ENCODE measurements around the gene CEACAM21. TPM values are rescaled to one million over a fixed set of nuclear protein-coding genes. Genes with fewer than 3 reads are reported as not detected.

CEACAM21 gene
- total RNA-seq, 1 experiment from 2014 or later = not detected

DNA sequence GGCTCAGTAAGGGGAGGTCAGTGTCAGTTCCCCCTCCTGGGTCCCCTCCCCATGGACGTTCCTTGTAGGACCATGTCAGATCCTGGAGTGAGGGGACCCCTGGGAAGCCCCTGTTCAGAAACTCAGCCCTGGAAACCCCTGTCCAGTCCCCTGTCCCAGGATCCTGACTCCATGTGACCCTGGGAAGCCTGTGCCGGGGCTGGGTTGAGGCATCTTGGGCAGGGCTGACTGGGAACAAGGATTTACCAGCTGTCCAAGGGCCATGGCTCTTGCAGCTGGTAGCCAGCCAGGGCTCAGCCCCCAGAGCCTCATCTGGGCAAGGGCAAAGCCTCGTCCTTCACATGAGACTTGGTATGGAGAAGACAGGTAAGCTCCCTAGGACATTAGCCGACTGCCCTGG lies 25.8 kb downstream of the CEACAM21 start:
- Histone ChIP-seq H3K79me2 (ENCODE audit: insufficient read depth, low read length) (no peaks in the 10 kb centered on the region), H2BK120ac (ENCODE audit: low read depth, low read length, poor library complexity, severe bottlenecking) (no peak overlapping the region), H4K20me1 (ENCODE audit: control insufficient read depth, insufficient read depth, insufficient read length) (no peaks in the 10 kb centered on the region), H2AFZ (ENCODE audit: low read length) (no peak overlapping the region), H2BK12ac (ENCODE audit: insufficient read length, low read depth, low read length) (no peak overlapping the region), H3K27ac (ENCODE audit: insufficient read length, low read depth, low read length) (no peak overlapping the region), H4K8ac (replicated peaks; ENCODE audit: insufficient read length, low read depth, low read length) (no peak overlapping the region), H4K91ac (ENCODE audit: insufficient read length, low read depth, low read length) (no peak overlapping the region), H3K56ac (ENCODE audit: insufficient read length, low read depth, low read length) (no peak overlapping the region), H3K4me1 (ENCODE audit: insufficient read depth, low read length) (no peaks in the 10 kb centered on the region), H3K79me1 (ENCODE audit: insufficient read depth, low read depth, low read length, poor library complexity, severe bottlenecking) (no peaks in the 10 kb centered on the region), H2BK20ac (ENCODE audit: low read depth, low read length, poor library complexity, severe bottlenecking) (no peak overlapping the region), H3K23ac (ENCODE audit: insufficient read length, low read depth, low read length) (no peak overlapping the region), H3K23me2 (ENCODE audit: insufficient read length, low read depth, low read length, poor library complexity, severe bottlenecking) (no peaks in the 10 kb centered on the region), H2BK15ac (ENCODE audit: low read depth, low read length) (no peak overlapping the region), H3T11ph (ENCODE audit: low read length) (no peak overlapping the region), H3K9ac (ENCODE audit: extremely low read depth, insufficient read length, low read length) (no peak overlapping the region), H3K4me2 (ENCODE audit: insufficient read depth, insufficient read length, low read length) (no peak overlapping the region), H2AK5ac (ENCODE audit: insufficient read length, low read length) (no peak overlapping the region), H3K14ac (ENCODE audit: insufficient read depth, low read length) (no peak overlapping the region), H3K27me3 (ENCODE audit: insufficient read depth, low read length) (peaks cover 3% of the 10 kb centered on the region; the same call in 1 of the 2 replicates), H4K5ac (ENCODE audit: insufficient read length, low read depth, low read length) (no peak overlapping the region), H3K9me3 (ENCODE audit: control insufficient read depth, low read depth, low read length) (peaks cover 24% of the 10 kb centered on the region), H2BK5ac (ENCODE audit: insufficient read length, low read length) (no peak overlapping the region), H3K4ac (ENCODE audit: low read depth, low read length) (no peak overlapping the region), H3K18ac (ENCODE audit: insufficient read length, low read depth, low read length) (no peak overlapping the region)
- no CpG with 5 or more reads among the region's 4 CpGs for WGBS (ENCODE audit: extremely low coverage, insufficient read length, low lambda C conversion rate)
- no peak overlapping the region for H3K27ac Mint-ChIP-seq
- H3K36me3 Mint-ChIP-seq (ENCODE audit: insufficient read depth in 1 of 3, low read depth in 3 of 3) = peaks cover 0 to 14% (median 4%) of the 10 kb centered on the region in 3 experiments; a peak in 4 of 7 replicates
- H3K9me3 Mint-ChIP-seq = peaks cover 70 to 84% of the 10 kb centered on the region in 2 experiments
- no peaks in the 10 kb centered on the region for H3K4me1 Mint-ChIP-seq
- DNase-seq = no peak
- no peaks in the 10 kb centered on the region for H3K27me3 Mint-ChIP-seq (ENCODE audit: low read depth)
- TF ChIP-seq, protein P1, sequence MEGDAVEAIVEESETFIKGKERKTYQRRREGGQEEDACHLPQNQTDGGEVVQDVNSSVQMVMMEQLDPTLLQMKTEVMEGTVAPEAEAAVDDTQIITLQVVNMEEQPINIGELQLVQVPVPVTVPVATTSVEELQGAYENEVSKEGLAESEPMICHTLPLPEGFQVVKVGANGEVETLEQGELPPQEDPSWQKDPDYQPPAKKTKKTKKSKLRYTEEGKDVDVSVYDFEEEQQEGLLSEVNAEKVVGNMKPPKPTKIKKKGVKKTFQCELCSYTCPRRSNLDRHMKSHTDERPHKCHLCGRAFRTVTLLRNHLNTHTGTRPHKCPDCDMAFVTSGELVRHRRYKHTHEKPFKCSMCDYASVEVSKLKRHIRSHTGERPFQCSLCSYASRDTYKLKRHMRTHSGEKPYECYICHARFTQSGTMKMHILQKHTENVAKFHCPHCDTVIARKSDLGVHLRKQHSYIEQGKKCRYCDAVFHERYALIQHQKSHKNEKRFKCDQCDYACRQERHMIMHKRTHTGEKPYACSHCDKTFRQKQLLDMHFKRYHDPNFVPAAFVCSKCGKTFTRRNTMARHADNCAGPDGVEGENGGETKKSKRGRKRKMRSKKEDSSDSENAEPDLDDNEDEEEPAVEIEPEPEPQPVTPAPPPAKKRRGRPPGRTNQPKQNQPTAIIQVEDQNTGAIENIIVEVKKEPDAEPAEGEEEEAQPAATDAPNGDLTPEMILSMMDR (conservative IDR thresholded peaks at IDR 0.05) = no peak
- no peak overlapping the region for H3K4me3 Mint-ChIP-seq
